WTC11 (cell line): ENCODE data around the gene ATP2B3.

Experiments used
- FOXP1 ChIP-seq: sonication (generic); formaldehyde crosslinking; IDR thresholded peaks from 2 replicates; pipeline ENCODE4 v1.8.0; 2022; ENCODE audit warnings: missing genetic modification reagents, mild to moderate bottlenecking, moderate library complexity, borderline replicate concordance
- SP1 ChIP-seq: sonication (generic); formaldehyde crosslinking; conservative IDR thresholded peaks from 2 replicates; pipeline ENCODE4 v1.8.1; 2022; ENCODE audit warnings: missing genetic modification reagents
- TF ChIP-seq, protein P1 (sequence below): fragments of 200-600 bp; IDR thresholded peaks from 2 replicates; pipeline ENCODE4 v1.8.0; 2022; ENCODE audit warnings: antibody characterized with exemption

DNA sequence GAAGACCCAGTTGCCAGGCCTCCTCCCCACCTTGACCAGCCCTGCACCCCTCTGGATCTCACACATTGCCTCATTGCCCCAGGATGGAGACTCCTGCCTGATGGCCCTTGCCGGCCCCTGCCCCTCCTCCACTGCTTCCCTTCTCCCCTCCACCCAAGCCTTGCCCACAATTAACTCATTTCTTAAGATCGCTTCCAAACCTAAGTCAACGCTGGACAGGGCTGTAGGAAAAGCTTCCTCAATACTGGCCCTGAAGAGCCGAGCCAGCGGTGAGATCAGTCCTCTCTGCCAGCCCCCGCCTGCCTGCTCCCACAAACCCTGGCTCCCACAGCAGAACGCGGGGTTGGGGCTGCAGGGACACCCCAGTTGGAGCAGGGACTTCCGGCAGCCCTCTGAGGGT is 39.5 kb upstream of the ATP2B3 start:
- TF ChIP-seq SP1 (no peak), FOXP1 (CRISPR knock-in tag) (no peak)
- TF ChIP-seq, protein P1, sequence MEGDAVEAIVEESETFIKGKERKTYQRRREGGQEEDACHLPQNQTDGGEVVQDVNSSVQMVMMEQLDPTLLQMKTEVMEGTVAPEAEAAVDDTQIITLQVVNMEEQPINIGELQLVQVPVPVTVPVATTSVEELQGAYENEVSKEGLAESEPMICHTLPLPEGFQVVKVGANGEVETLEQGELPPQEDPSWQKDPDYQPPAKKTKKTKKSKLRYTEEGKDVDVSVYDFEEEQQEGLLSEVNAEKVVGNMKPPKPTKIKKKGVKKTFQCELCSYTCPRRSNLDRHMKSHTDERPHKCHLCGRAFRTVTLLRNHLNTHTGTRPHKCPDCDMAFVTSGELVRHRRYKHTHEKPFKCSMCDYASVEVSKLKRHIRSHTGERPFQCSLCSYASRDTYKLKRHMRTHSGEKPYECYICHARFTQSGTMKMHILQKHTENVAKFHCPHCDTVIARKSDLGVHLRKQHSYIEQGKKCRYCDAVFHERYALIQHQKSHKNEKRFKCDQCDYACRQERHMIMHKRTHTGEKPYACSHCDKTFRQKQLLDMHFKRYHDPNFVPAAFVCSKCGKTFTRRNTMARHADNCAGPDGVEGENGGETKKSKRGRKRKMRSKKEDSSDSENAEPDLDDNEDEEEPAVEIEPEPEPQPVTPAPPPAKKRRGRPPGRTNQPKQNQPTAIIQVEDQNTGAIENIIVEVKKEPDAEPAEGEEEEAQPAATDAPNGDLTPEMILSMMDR = no peak
